ENCODE data around the gene INPP5F.

The INPP5F gene

GRCh38 chr10:119871881-119872609 is 146.2 kb downstream of the INPP5F start:
- DNase-seq, result peak; percentile 80

- DNase-seq, result no peak
Observed at GRCh38 chr10:119872610-119872859, 146.7 kb downstream of the INPP5F start, which contains the start of gene MCMBP. MCMBP (minus strand) TSS chr10:119872843; CDS start chr10:119872584, 259 bp downstream.

GRCh38 chr10:119872860-119873681 is 147.2 kb downstream of the INPP5F start:
- DNase-seq, result peak; percentile 78

GRCh38 chr10:119878524-119878923 is 152.7 kb downstream of the INPP5F start:
- no peak for DNase-seq

Data from MV-4-11 (cell line).